ENCODE data around the gene OR2G3. TPM values are rescaled to one million over a fixed set of nuclear protein-coding genes. Genes with fewer than 3 reads are reported as not detected.

The OR2G3 gene
- total and polyA plus RNA-seq, 2 of the 13 experiments (the other 11 are each of a cell fraction or from before 2014, with no cell fraction given), result not detected

DNA sequence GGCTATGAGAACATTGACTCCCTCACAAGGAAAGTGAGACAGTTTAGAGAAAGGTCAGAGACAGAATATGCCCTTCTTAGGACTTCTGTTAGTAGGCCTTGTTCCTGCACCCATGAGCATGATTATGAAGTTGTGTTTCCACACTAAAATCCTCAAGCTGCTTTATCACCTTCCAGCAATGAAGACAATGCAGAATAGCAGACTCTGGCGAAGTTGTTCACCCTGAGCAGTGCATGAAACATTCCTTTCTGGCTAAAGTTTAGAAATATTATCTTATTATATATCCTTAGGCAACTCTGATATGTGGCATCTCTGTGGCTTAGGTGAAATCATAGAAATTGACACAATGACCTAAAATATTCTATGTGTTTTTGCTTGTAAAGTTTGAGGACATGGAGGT lies 31.1 kb upstream of the OR2G3 start:
- DNase-seq (ENCODE audit: low spot score) (no peak), ATAC-seq (no peak), FAIRE-seq (no peak)
- Histone ChIP-seq H3K27me3 (ENCODE audit: control insufficient read depth in 1 of 2, insufficient read depth in 2 of 2, low read length in 2 of 2) (no peaks in the 10 kb centered on the region), H3K4me1 (ENCODE audit: insufficient read depth, low read length) (no peaks in the 10 kb centered on the region), H3K4me2 (ENCODE audit: low read depth, low read length) (no peak overlapping the region), H3K4me3 (replicated peaks in 1 of 3; ENCODE audit: insufficient read depth in 1 of 3, low read depth in 2 of 3, low read length in 3 of 3) (no peak overlapping the region), H2AFZ (ENCODE audit: low read length) (no peak overlapping the region), H3K27ac (ENCODE audit: extremely low read length, insufficient read depth, low read length) (no peak overlapping the region), H4K20me1 (ENCODE audit: insufficient read depth, low read length) (no peaks in the 10 kb centered on the region), H3K79me2 (ENCODE audit: insufficient read depth, low read length) (no peaks in the 10 kb centered on the region), H3K9ac (ENCODE audit: insufficient read depth, low read depth, low read length) (no peak overlapping the region), H3K9me3 (ENCODE audit: low read length) (no peaks in the 10 kb centered on the region), H3K36me3 (replicated peaks in 1 of 2; ENCODE audit: control insufficient read depth in 1 of 2, insufficient read depth in 2 of 2, low read length in 2 of 2) (no peaks in the 10 kb centered on the region)
- intact Hi-C loops (cut with micrococcal nuclease; ENCODE audit: unreplicated experiment), result no loop called here
- POLR2A ChIA-PET, result no interaction called here
- in situ Hi-C loops (cut with HindIII; ENCODE audit: extremely low pct_ligation_motif_present, low pct_unique_long_range_greater_than_20kb), result loop anchor here (10.0 kb wide), 1 partner anchor 189 kb away; no protein-coding TSS in a partner anchor
- CTCF ChIA-PET (ENCODE audit: low intra/inter-chr PET ratio, low total read pairs), result no interaction called here
- 0% methylated on average over 1 of the region's 1 CpG for WGBS (ENCODE audit: low lambda C conversion rate)
- no peak for TF ChIP-seq ZNF577 (CRISPR knock-in tag; IDR thresholded peaks at IDR 0.05; ENCODE audit: borderline replicate concordance, low read depth)
- TF ChIP-seq ZNF607 (CRISPR knock-in tag; IDR thresholded peaks at IDR 0.05; ENCODE audit: borderline replicate concordance), result no peak
- TF ChIP-seq ZNF446 (CRISPR knock-in tag; IDR thresholded peaks at IDR 0.05), result no peak
- no peak for TF ChIP-seq PHF21A (CRISPR knock-in tag; IDR thresholded peaks at IDR 0.05)
- no peak for TF ChIP-seq MTA3 (CRISPR knock-in tag; IDR thresholded peaks at IDR 0.05)
- TF ChIP-seq, protein P1, sequence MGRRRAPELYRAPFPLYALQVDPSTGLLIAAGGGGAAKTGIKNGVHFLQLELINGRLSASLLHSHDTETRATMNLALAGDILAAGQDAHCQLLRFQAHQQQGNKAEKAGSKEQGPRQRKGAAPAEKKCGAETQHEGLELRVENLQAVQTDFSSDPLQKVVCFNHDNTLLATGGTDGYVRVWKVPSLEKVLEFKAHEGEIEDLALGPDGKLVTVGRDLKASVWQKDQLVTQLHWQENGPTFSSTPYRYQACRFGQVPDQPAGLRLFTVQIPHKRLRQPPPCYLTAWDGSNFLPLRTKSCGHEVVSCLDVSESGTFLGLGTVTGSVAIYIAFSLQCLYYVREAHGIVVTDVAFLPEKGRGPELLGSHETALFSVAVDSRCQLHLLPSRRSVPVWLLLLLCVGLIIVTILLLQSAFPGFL (CRISPR knock-in tag; IDR thresholded peaks at IDR 0.05), result no peak
- no TSS peak for BruUV-seq (replicated peaks)

DNA sequence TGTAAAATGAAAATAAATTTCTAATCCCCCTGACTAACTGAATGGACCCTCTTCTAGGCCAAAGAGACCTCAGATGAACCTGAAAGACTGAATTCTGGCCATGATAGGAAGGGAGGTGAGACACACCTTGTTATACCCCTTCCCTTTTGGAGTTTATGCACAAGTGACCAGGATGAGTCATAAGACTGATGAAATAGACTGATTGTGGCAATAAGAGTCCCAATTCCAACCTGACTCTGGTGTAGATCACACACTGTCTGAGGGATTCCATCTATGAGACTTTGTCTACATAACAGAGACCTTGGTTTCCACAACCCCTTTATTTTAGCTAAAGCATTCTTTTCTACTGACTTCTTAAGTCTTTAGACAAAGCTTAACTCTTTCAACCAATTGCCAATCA lies 30.7 kb upstream of the OR2G3 start:
- intact Hi-C loops (cut with micrococcal nuclease; ENCODE audit: unreplicated experiment) (loop anchor here (5.0 kb wide), 1 partner anchor 202 kb away; no protein-coding TSS in a partner anchor), in situ Hi-C loops (cut with HindIII; ENCODE audit: extremely low pct_ligation_motif_present, low pct_unique_long_range_greater_than_20kb) (loop anchor here (10.0 kb wide), 1 partner anchor 190 kb away; no protein-coding TSS in a partner anchor)
- no peaks in the 10 kb centered on the region for H3K36me3 ChIP-seq (replicated peaks in 1 of 2; ENCODE audit: control insufficient read depth in 1 of 2, insufficient read depth in 2 of 2, low read length in 2 of 2)
- no peak for TF ChIP-seq NR1H2 (CRISPR knock-in tag; IDR thresholded peaks at IDR 0.05; ENCODE audit: borderline replicate concordance, low read depth)
- TF ChIP-seq, protein P2, sequence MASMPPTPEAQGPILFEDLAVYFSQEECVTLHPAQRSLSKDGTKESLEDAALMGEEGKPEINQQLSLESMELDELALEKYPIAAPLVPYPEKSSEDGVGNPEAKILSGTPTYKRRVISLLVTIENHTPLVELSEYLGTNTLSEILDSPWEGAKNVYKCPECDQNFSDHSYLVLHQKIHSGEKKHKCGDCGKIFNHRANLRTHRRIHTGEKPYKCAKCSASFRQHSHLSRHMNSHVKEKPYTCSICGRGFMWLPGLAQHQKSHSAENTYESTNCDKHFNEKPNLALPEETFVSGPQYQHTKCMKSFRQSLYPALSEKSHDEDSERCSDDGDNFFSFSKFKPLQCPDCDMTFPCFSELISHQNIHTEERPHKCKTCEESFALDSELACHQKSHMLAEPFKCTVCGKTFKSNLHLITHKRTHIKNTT (CRISPR knock-in tag; IDR thresholded peaks at IDR 0.05), result no peak
- TF ChIP-seq SRY (CRISPR knock-in tag; IDR thresholded peaks at IDR 0.05), result no peak
- TF ChIP-seq, protein P3, sequence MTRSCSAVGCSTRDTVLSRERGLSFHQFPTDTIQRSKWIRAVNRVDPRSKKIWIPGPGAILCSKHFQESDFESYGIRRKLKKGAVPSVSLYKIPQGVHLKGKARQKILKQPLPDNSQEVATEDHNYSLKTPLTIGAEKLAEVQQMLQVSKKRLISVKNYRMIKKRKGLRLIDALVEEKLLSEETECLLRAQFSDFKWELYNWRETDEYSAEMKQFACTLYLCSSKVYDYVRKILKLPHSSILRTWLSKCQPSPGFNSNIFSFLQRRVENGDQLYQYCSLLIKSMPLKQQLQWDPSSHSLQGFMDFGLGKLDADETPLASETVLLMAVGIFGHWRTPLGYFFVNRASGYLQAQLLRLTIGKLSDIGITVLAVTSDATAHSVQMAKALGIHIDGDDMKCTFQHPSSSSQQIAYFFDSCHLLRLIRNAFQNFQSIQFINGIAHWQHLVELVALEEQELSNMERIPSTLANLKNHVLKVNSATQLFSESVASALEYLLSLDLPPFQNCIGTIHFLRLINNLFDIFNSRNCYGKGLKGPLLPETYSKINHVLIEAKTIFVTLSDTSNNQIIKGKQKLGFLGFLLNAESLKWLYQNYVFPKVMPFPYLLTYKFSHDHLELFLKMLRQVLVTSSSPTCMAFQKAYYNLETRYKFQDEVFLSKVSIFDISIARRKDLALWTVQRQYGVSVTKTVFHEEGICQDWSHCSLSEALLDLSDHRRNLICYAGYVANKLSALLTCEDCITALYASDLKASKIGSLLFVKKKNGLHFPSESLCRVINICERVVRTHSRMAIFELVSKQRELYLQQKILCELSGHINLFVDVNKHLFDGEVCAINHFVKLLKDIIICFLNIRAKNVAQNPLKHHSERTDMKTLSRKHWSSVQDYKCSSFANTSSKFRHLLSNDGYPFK (CRISPR knock-in tag; IDR thresholded peaks at IDR 0.05; ENCODE audit: borderline replicate concordance), result no peak
- TF ChIP-seq ZNF558 (CRISPR knock-in tag; IDR thresholded peaks at IDR 0.05; ENCODE audit: borderline replicate concordance), result no peak
- TF ChIP-seq ETV6 (CRISPR knock-in tag; conservative IDR thresholded peaks at IDR 0.05), result no peak
- no peak for TF ChIP-seq RNF2 (conservative IDR thresholded peaks at IDR 0.05; ENCODE audit: low read depth)
- TF ChIP-seq, protein P4, sequence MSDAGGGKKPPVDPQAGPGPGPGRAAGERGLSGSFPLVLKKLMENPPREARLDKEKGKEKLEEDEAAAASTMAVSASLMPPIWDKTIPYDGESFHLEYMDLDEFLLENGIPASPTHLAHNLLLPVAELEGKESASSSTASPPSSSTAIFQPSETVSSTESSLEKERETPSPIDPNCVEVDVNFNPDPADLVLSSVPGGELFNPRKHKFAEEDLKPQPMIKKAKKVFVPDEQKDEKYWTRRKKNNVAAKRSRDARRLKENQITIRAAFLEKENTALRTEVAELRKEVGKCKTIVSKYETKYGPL (CRISPR knock-in tag; IDR thresholded peaks at IDR 0.05), result no peak

More for the DNA sequence above, 30.7 kb upstream of the OR2G3 start:
- CTCF ChIA-PET (ENCODE audit: low intra/inter-chr PET ratio, low total read pairs), result no interaction called here
- no peak overlapping the region for H2AFZ ChIP-seq (ENCODE audit: low read length)
- BruUV-seq (replicated peaks), result no TSS peak
- no peak overlapping the region for H3K4me2 ChIP-seq (ENCODE audit: low read depth, low read length)
- H3K9me3 ChIP-seq (ENCODE audit: low read length), result no peaks in the 10 kb centered on the region
- H3K79me2 ChIP-seq (ENCODE audit: insufficient read depth, low read length), result no peaks in the 10 kb centered on the region
- ATAC-seq (no peak), FAIRE-seq (no peak), DNase-seq (ENCODE audit: low spot score) (no peak)
- POLR2A ChIA-PET, result no interaction called here
- no peak overlapping the region for H3K9ac ChIP-seq (ENCODE audit: insufficient read depth, low read depth, low read length)
- H3K4me3 ChIP-seq (replicated peaks in 1 of 3; ENCODE audit: insufficient read depth in 1 of 3, low read depth in 2 of 3, low read length in 3 of 3), result no peak overlapping the region
- no peak overlapping the region for H3K27ac ChIP-seq (ENCODE audit: extremely low read length, insufficient read depth, low read length)
- no peaks in the 10 kb centered on the region for H3K27me3 ChIP-seq (ENCODE audit: control insufficient read depth in 1 of 2, insufficient read depth in 2 of 2, low read length in 2 of 2)
- H4K20me1 ChIP-seq (ENCODE audit: insufficient read depth, low read length), result no peaks in the 10 kb centered on the region
- H3K4me1 ChIP-seq (ENCODE audit: insufficient read depth, low read length), result no peaks in the 10 kb centered on the region
